ENCODE results near the gene TERF2IP. TPM values are rescaled to one million over a fixed set of nuclear protein-coding genes. Genes with fewer than 3 reads are reported as not detected.

The TERF2IP gene
- total and polyA plus RNA-seq, 2 experiments from 2014 or later: 12.0 to 18.0 TPM

DNA sequence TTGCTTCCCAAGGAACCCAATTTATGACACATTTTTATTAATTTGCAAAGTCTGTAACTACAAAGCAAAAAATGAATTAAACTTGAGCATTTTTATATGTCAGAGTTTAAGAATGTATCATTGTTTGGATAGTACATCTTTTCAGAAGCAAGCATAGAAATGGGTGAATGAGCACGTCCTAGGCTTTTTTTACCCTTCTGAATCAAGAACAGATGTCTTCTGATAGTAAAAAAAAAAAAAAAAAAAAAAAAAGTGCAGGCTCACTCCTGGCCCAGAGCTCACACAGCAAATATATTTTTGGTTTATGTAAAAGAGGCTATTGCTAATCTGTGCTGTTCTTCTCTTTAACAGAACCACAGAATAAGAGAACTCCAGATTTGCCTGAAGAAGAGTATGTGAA lies 6.3 kb downstream of the TERF2IP start (continued):
- TF ChIP-seq, protein P1, sequence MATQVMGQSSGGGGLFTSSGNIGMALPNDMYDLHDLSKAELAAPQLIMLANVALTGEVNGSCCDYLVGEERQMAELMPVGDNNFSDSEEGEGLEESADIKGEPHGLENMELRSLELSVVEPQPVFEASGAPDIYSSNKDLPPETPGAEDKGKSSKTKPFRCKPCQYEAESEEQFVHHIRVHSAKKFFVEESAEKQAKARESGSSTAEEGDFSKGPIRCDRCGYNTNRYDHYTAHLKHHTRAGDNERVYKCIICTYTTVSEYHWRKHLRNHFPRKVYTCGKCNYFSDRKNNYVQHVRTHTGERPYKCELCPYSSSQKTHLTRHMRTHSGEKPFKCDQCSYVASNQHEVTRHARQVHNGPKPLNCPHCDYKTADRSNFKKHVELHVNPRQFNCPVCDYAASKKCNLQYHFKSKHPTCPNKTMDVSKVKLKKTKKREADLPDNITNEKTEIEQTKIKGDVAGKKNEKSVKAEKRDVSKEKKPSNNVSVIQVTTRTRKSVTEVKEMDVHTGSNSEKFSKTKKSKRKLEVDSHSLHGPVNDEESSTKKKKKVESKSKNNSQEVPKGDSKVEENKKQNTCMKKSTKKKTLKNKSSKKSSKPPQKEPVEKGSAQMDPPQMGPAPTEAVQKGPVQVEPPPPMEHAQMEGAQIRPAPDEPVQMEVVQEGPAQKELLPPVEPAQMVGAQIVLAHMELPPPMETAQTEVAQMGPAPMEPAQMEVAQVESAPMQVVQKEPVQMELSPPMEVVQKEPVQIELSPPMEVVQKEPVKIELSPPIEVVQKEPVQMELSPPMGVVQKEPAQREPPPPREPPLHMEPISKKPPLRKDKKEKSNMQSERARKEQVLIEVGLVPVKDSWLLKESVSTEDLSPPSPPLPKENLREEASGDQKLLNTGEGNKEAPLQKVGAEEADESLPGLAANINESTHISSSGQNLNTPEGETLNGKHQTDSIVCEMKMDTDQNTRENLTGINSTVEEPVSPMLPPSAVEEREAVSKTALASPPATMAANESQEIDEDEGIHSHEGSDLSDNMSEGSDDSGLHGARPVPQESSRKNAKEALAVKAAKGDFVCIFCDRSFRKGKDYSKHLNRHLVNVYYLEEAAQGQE (IDR thresholded peaks at IDR 0.05; ENCODE audit: unreplicated experiment): no peak
- TF ChIP-seq ZNF114 (CRISPR knock-in tag; IDR thresholded peaks at IDR 0.05) (no peak), NANOG (IDR thresholded peaks at IDR 0.05; ENCODE audit: borderline replicate concordance) (no peak), ZNF331 (CRISPR knock-in tag; IDR thresholded peaks at IDR 0.05; ENCODE audit: low read depth) (no peak), POLR2AphosphoS5 (IDR thresholded peaks at IDR 0.05; ENCODE audit: low read depth) (no peak)
- TF ChIP-seq, protein P2, sequence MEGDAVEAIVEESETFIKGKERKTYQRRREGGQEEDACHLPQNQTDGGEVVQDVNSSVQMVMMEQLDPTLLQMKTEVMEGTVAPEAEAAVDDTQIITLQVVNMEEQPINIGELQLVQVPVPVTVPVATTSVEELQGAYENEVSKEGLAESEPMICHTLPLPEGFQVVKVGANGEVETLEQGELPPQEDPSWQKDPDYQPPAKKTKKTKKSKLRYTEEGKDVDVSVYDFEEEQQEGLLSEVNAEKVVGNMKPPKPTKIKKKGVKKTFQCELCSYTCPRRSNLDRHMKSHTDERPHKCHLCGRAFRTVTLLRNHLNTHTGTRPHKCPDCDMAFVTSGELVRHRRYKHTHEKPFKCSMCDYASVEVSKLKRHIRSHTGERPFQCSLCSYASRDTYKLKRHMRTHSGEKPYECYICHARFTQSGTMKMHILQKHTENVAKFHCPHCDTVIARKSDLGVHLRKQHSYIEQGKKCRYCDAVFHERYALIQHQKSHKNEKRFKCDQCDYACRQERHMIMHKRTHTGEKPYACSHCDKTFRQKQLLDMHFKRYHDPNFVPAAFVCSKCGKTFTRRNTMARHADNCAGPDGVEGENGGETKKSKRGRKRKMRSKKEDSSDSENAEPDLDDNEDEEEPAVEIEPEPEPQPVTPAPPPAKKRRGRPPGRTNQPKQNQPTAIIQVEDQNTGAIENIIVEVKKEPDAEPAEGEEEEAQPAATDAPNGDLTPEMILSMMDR (conservative IDR thresholded peaks at IDR 0.05; ENCODE audit: low read depth in 2 of 2): no peak

DNA sequence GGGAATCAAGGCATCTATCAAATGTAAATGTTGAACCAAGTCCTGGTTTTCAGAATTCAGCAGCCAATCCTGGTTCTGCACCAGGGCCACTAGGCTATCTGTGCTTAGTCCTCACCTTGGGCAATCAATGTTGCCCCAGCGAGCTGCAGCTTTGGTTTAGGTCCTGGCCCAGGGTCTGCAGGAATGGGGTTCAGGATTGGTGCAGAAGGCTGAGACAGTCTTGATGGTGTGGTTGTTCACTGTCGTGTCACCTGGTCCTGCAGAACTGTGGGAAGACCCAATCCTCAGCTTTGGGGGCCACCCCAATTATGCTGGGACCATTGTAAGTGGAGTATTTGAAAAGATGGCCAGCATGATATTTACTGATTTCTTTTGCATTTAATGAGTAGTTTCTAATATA lies 10.6 kb downstream of the TERF2IP start:
- Histone ChIP-seq H2AFZ (no peak overlapping the region), H4K20me1 (replicated peaks; ENCODE audit: insufficient read depth) (0 out of 2 replicates have a peak, but pooled peaks cover 7% of the 10 kb centered on the region), H3K4me1 (ENCODE audit: insufficient read depth) (no peaks in the 10 kb centered on the region), H3K36me3 (ENCODE audit: insufficient read depth) (peaks cover 24% of the 10 kb centered on the region), H3K27ac (ENCODE audit: low read depth) (no peak overlapping the region), H3K9me2 (ENCODE audit: insufficient read depth) (no peaks in the 10 kb centered on the region), H3F3A (replicated peaks; ENCODE audit: low read depth) (0 out of 2 replicates have a peak, but pooled peaks cover 4% of the 10 kb centered on the region), H3K27me3 (ENCODE audit: insufficient read depth) (no peaks in the 10 kb centered on the region), H3K4me3 (no peak overlapping the region), H3K79me2 (replicated peaks; ENCODE audit: insufficient read depth) (peaks cover 2% of the 10 kb centered on the region), H3K4me2 (no peak overlapping the region)
- no peak for ATAC-seq
- H3K27ac Mint-ChIP-seq: no peak overlapping the region
- H3K9me3 Mint-ChIP-seq: no peaks in the 10 kb centered on the region; the same call in 2 of the 3 replicates
- H3K27me3 Mint-ChIP-seq (ENCODE audit: insufficient read depth, low read depth, poor library complexity): no peaks in the 10 kb centered on the region
- DNase-seq (ENCODE audit: low spot score): no peak
- peaks cover 40% of the 10 kb centered on the region for H3K36me3 Mint-ChIP-seq (ENCODE audit: low read depth)
- no peak overlapping the region for H3K4me3 Mint-ChIP-seq
- H3K4me1 Mint-ChIP-seq: no peaks in the 10 kb centered on the region
- TF ChIP-seq ZNF331 (CRISPR knock-in tag; IDR thresholded peaks at IDR 0.05; ENCODE audit: low read depth) (no peak), POLR2AphosphoS5 (IDR thresholded peaks at IDR 0.05; ENCODE audit: low read depth) (no peak), STAT1 (IDR thresholded peaks at IDR 0.05; ENCODE audit: unreplicated experiment) (no peak), EZH2 (IDR thresholded peaks at IDR 0.05; ENCODE audit: low read depth, unreplicated experiment) (no peak), CREB1 (CRISPR knock-in tag; IDR thresholded peaks at IDR 0.05; ENCODE audit: low read depth) (no peak), NANOG (IDR thresholded peaks at IDR 0.05; ENCODE audit: borderline replicate concordance) (no peak), JUNB (IDR thresholded peaks at IDR 0.05; ENCODE audit: unreplicated experiment) (no peak)
- TF ChIP-seq, protein P1 (IDR thresholded peaks at IDR 0.05; ENCODE audit: unreplicated experiment): no peak
- TF ChIP-seq, protein P3, sequence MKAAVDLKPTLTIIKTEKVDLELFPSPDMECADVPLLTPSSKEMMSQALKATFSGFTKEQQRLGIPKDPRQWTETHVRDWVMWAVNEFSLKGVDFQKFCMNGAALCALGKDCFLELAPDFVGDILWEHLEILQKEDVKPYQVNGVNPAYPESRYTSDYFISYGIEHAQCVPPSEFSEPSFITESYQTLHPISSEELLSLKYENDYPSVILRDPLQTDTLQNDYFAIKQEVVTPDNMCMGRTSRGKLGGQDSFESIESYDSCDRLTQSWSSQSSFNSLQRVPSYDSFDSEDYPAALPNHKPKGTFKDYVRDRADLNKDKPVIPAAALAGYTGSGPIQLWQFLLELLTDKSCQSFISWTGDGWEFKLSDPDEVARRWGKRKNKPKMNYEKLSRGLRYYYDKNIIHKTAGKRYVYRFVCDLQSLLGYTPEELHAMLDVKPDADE (IDR thresholded peaks at IDR 0.05): no peak
- TF ChIP-seq, protein P2 (conservative IDR thresholded peaks at IDR 0.05; ENCODE audit: low read depth in 2 of 2): no peak
